ENCODE data around the gene GLB1L2.

DNA sequence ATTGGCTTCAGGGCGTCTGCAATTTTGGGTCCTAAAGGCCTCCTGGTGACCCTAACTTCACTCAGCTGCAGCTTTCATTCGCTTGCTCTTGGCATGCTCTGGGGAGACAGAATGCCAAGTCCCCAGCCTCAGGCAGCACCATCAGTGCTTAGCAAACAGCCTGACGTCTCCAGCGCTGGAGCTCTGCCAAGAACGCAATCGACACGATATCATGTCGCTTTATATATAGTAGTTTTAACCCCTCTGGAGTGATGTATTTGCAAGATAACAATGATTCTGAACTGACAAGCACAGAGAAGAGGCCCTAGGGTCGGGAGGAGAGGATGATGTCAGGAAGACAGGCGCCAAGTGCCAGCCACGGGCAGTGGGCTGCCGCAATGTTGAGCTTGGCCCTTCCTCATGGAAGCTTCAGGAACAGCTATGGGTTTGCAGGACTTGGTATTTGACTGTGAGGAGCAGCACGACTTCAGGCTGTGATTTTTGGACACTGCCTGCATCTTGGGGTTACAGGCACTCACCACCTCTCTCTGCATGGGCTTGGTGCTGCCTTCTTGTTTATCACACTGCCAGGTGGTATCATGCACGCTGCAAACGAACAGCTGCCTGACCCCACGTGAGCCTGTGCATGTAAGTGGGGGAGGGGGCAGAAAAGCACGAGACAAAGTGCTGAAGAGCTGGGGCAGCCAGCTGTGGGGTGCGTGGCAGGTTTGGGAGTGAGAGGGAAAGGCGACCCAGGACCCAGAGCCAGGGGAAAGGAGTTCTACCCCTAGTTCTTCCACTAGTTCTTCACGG, 54.2 kb downstream of the GLB1L2 start:
- TF ChIP-seq, protein P1, sequence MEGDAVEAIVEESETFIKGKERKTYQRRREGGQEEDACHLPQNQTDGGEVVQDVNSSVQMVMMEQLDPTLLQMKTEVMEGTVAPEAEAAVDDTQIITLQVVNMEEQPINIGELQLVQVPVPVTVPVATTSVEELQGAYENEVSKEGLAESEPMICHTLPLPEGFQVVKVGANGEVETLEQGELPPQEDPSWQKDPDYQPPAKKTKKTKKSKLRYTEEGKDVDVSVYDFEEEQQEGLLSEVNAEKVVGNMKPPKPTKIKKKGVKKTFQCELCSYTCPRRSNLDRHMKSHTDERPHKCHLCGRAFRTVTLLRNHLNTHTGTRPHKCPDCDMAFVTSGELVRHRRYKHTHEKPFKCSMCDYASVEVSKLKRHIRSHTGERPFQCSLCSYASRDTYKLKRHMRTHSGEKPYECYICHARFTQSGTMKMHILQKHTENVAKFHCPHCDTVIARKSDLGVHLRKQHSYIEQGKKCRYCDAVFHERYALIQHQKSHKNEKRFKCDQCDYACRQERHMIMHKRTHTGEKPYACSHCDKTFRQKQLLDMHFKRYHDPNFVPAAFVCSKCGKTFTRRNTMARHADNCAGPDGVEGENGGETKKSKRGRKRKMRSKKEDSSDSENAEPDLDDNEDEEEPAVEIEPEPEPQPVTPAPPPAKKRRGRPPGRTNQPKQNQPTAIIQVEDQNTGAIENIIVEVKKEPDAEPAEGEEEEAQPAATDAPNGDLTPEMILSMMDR (conservative IDR thresholded peaks at IDR 0.05; ENCODE audit: low read depth in 2 of 2), result no peak
- TF ChIP-seq EZH2 (IDR thresholded peaks at IDR 0.05; ENCODE audit: low read depth, unreplicated experiment), result no peak
- no peak for TF ChIP-seq POLR2AphosphoS5 (IDR thresholded peaks at IDR 0.05; ENCODE audit: low read depth)
- no peak for TF ChIP-seq EZH2phosphoT487 (IDR thresholded peaks at IDR 0.05; ENCODE audit: unreplicated experiment)
- TF ChIP-seq, protein P2, sequence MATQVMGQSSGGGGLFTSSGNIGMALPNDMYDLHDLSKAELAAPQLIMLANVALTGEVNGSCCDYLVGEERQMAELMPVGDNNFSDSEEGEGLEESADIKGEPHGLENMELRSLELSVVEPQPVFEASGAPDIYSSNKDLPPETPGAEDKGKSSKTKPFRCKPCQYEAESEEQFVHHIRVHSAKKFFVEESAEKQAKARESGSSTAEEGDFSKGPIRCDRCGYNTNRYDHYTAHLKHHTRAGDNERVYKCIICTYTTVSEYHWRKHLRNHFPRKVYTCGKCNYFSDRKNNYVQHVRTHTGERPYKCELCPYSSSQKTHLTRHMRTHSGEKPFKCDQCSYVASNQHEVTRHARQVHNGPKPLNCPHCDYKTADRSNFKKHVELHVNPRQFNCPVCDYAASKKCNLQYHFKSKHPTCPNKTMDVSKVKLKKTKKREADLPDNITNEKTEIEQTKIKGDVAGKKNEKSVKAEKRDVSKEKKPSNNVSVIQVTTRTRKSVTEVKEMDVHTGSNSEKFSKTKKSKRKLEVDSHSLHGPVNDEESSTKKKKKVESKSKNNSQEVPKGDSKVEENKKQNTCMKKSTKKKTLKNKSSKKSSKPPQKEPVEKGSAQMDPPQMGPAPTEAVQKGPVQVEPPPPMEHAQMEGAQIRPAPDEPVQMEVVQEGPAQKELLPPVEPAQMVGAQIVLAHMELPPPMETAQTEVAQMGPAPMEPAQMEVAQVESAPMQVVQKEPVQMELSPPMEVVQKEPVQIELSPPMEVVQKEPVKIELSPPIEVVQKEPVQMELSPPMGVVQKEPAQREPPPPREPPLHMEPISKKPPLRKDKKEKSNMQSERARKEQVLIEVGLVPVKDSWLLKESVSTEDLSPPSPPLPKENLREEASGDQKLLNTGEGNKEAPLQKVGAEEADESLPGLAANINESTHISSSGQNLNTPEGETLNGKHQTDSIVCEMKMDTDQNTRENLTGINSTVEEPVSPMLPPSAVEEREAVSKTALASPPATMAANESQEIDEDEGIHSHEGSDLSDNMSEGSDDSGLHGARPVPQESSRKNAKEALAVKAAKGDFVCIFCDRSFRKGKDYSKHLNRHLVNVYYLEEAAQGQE (IDR thresholded peaks at IDR 0.05; ENCODE audit: unreplicated experiment), result no peak
- TF ChIP-seq, protein P3, sequence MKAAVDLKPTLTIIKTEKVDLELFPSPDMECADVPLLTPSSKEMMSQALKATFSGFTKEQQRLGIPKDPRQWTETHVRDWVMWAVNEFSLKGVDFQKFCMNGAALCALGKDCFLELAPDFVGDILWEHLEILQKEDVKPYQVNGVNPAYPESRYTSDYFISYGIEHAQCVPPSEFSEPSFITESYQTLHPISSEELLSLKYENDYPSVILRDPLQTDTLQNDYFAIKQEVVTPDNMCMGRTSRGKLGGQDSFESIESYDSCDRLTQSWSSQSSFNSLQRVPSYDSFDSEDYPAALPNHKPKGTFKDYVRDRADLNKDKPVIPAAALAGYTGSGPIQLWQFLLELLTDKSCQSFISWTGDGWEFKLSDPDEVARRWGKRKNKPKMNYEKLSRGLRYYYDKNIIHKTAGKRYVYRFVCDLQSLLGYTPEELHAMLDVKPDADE (IDR thresholded peaks at IDR 0.05), result no peak
- TF ChIP-seq ZNF114 (CRISPR knock-in tag; IDR thresholded peaks at IDR 0.05), result no peak
- no peak for TF ChIP-seq JUNB (IDR thresholded peaks at IDR 0.05; ENCODE audit: unreplicated experiment)
- no peak for TF ChIP-seq CREB1 (CRISPR knock-in tag; IDR thresholded peaks at IDR 0.05; ENCODE audit: low read depth)
- TF ChIP-seq, protein P4, sequence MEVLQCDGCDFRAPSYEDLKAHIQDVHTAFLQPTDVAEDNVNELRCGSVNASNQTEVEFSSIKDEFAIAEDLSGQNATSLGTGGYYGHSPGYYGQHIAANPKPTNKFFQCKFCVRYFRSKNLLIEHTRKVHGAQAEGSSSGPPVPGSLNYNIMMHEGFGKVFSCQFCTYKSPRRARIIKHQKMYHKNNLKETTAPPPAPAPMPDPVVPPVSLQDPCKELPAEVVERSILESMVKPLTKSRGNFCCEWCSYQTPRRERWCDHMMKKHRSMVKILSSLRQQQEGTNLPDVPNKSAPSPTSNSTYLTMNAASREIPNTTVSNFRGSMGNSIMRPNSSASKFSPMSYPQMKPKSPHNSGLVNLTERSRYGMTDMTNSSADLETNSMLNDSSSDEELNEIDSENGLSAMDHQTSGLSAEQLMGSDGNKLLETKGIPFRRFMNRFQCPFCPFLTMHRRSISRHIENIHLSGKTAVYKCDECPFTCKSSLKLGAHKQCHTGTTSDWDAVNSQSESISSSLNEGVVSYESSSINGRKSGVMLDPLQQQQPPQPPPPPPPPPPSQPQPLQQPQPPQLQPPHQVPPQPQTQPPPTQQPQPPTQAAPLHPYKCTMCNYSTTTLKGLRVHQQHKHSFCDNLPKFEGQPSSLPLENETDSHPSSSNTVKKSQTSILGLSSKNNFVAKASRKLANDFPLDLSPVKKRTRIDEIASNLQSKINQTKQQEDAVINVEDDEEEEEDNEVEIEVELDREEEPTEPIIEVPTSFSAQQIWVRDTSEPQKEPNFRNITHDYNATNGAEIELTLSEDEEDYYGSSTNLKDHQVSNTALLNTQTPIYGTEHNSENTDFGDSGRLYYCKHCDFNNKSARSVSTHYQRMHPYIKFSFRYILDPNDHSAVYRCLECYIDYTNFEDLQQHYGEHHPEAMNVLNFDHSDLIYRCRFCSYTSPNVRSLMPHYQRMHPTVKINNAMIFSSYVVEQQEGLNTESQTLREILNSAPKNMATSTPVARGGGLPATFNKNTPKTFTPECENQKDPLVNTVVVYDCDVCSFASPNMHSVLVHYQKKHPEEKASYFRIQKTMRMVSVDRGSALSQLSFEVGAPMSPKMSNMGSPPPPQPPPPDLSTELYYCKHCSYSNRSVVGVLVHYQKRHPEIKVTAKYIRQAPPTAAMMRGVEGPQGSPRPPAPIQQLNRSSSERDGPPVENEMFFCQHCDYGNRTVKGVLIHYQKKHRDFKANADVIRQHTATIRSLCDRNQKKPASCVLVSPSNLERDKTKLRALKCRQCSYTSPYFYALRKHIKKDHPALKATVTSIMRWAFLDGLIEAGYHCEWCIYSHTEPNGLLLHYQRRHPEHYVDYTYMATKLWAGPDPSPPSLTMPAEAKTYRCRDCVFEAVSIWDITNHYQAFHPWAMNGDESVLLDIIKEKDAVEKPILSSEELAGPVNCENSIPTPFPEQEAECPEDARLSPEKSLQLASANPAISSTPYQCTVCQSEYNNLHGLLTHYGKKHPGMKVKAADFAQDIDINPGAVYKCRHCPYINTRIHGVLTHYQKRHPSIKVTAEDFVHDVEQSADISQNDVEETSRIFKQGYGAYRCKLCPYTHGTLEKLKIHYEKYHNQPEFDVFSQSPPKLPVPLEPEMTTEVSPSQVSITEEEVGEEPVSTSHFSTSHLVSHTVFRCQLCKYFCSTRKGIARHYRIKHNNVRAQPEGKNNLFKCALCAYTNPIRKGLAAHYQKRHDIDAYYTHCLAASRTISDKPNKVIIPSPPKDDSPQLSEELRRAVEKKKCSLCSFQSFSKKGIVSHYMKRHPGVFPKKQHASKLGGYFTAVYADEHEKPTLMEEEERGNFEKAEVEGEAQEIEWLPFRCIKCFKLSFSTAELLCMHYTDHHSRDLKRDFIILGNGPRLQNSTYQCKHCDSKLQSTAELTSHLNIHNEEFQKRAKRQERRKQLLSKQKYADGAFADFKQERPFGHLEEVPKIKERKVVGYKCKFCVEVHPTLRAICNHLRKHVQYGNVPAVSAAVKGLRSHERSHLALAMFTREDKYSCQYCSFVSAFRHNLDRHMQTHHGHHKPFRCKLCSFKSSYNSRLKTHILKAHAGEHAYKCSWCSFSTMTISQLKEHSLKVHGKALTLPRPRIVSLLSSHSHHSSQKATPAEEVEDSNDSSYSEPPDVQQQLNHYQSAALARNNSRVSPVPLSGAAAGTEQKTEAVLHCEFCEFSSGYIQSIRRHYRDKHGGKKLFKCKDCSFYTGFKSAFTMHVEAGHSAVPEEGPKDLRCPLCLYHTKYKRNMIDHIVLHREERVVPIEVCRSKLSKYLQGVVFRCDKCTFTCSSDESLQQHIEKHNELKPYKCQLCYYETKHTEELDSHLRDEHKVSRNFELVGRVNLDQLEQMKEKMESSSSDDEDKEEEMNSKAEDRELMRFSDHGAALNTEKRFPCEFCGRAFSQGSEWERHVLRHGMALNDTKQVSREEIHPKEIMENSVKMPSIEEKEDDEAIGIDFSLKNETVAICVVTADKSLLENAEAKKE (CRISPR knock-in tag; IDR thresholded peaks at IDR 0.05), result no peak
- no peak for TF ChIP-seq NANOG (IDR thresholded peaks at IDR 0.05; ENCODE audit: borderline replicate concordance)
- no peak for TF ChIP-seq ZNF331 (CRISPR knock-in tag; IDR thresholded peaks at IDR 0.05; ENCODE audit: low read depth)
- TF ChIP-seq STAT1 (IDR thresholded peaks at IDR 0.05; ENCODE audit: unreplicated experiment), result no peak

All from GM23338 (cell line).